Neural cell (in vitro differentiated cells): Measurements from ENCODE around the gene ZFC3H1. TPM values are rescaled to one million over a fixed set of nuclear protein-coding genes. Genes with fewer than 3 reads are reported as not detected.

Experiments used
- H2AFZ ChIP-seq: fragments of 200-600, 300-800 bp; sonication (generic), shearing (Covaris generic); 2 replicates; pipeline ENCODE4 v1.6.0; 2014; ENCODE audit warnings: low read depth, mild to moderate bottlenecking, antibody characterized with exemption, low read length, moderate library complexity
- H3F3A ChIP-seq: fragments of 200-600 bp; shearing (Covaris generic); 2 replicates; pipeline ENCODE4 v1.6.1; 2016; ENCODE audit warnings: mild to moderate bottlenecking, moderate library complexity, mixed read lengths, antibody characterized with exemption, low read length; ENCODE audit not compliant: insufficient read depth, poor library complexity, severe bottlenecking
- H3K27ac ChIP-seq: fragments of 200-600, 300-800 bp; sonication (generic), shearing (Covaris generic); 2 replicates; pipeline ENCODE4 v1.5.1; 2014; ENCODE audit warnings: mild to moderate bottlenecking, low read length, moderate library complexity
- H3K27me3 ChIP-seq: fragments of 300-800, 200-600 bp; sonication (generic), shearing (Covaris generic); 2 replicates; pipeline ENCODE4 v1.6.0; 2014; ENCODE audit warnings: mild to moderate bottlenecking, low read depth, low read length, moderate library complexity; ENCODE audit not compliant: insufficient read depth
- H3K36me3 ChIP-seq: fragments of 300-800, 200-600 bp; sonication (generic), shearing (Covaris generic); 2 replicates; pipeline ENCODE4 v1.5.1; 2014; ENCODE audit warnings: mild to moderate bottlenecking, antibody characterized with exemption, low read length, moderate library complexity; ENCODE audit not compliant: insufficient read depth
- H3K4me2 ChIP-seq: fragments of 300-800, 200-600 bp; sonication (generic), shearing (Covaris generic); 2 replicates; pipeline ENCODE4 v1.6.0; 2014; ENCODE audit warnings: mild to moderate bottlenecking, low read length
- H3K4me3 ChIP-seq: fragments of 300-800, 200-600 bp; sonication (generic), shearing (Covaris generic); 2 replicates; pipeline ENCODE4 v1.5.1; 2014; ENCODE audit warnings: mild to moderate bottlenecking, low read length, moderate library complexity
- H3K79me2 ChIP-seq: fragments of 200-600 bp; shearing (Covaris generic); replicated peaks from 2 replicates; pipeline ENCODE4 v1.6.0; 2014; ENCODE audit warnings: mild to moderate bottlenecking, low read length, moderate library complexity; ENCODE audit not compliant: insufficient read depth
- H3K9ac ChIP-seq: fragments of 300-800, 200-600 bp; sonication (generic), shearing (Covaris generic); 2 replicates; pipeline ENCODE4 v1.6.1; 2016; ENCODE audit warnings: mild to moderate bottlenecking, low read length, mixed read lengths
- H3K9me2 ChIP-seq: fragments of 200-600 bp; shearing (Covaris generic); 2 replicates; pipeline ENCODE4 v1.6.1; 2016; ENCODE audit warnings: mild to moderate bottlenecking, low read length, mixed read lengths; ENCODE audit not compliant: insufficient read depth
- H3K9me3 ChIP-seq: fragments of 200-600, 300-800 bp; sonication (generic), shearing (Covaris generic); 2 replicates; pipeline ENCODE4 v1.6.1; 2016; ENCODE audit warnings: mild to moderate bottlenecking, mixed run types, low read length, moderate library complexity, mixed read lengths
- H4K20me1 ChIP-seq: fragments of 200-600 bp; shearing (Covaris generic); 2 replicates; pipeline ENCODE4 v1.6.1; 2016; ENCODE audit warnings: mild to moderate bottlenecking, mixed run types; ENCODE audit not compliant: insufficient read depth
- CTCF ChIP-seq: fragments of 450-650 bp; IDR thresholded peaks from 2 replicates; pipeline ENCODE4 v1.5.1; 2014; ENCODE audit warnings: antibody characterized with exemption, mild to moderate bottlenecking, moderate library complexity; ENCODE audit not compliant: poor library complexity, severe bottlenecking
- EP300 ChIP-seq: fragments of 450-650 bp; conservative IDR thresholded peaks from 2 replicates; pipeline ENCODE4 v1.6.1; 2014; ENCODE audit warnings: antibody characterized with exemption, mild to moderate bottlenecking, moderate library complexity; ENCODE audit not compliant: poor library complexity, severe bottlenecking
- EZH2 ChIP-seq: fragments of 200-600, 300-800 bp; shearing (Covaris generic), sonication (generic); IDR thresholded peaks from 2 replicates; pipeline ENCODE4 v1.6.1; 2014; ENCODE audit warnings: antibody characterized with exemption, low read length, borderline replicate concordance, mild to moderate bottlenecking; ENCODE audit not compliant: insufficient read depth, poor library complexity, severe bottlenecking
- POLR2AphosphoS5 ChIP-seq: IDR thresholded peaks from 2 replicates; pipeline ENCODE4 v1.6.1; 2012
- RAD21 ChIP-seq: fragments of 450-650 bp; conservative IDR thresholded peaks from 2 replicates; pipeline ENCODE4 v1.6.1; 2014; ENCODE audit warnings: antibody characterized with exemption, mild to moderate bottlenecking, moderate library complexity
- REST ChIP-seq: IDR thresholded peaks from 2 replicates; pipeline ENCODE4 v1.6.1; 2012; ENCODE audit warnings: borderline replicate concordance
- polyA plus RNA-seq: library from polyadenylated mRNA; depleted of rRNA; stranded (reverse); fragments of >200 nt; gene quantifications from 2 replicates; pipeline ENCODE4 v1.2.3, GENCODE V29; 2014

ZFC3H1 gene
- polyA plus RNA-seq, 1 donor from 2014 or later, result 45.5 TPM

GRCh38 chr12:71587012-71587411 lies 76.6 kb downstream of the ZFC3H1 start:
- H3K9me3 ChIP-seq, result no peaks in the 10 kb centered on the region
- no peak overlapping the region for H2AFZ ChIP-seq
- no peak overlapping the region for H3K4me3 ChIP-seq
- no peak for TF ChIP-seq CTCF
- TF ChIP-seq EZH2, result no peak
- TF ChIP-seq POLR2AphosphoS5, result no peak
- H3K27ac ChIP-seq, result no peak overlapping the region
- H3K36me3 ChIP-seq, result no peaks in the 10 kb centered on the region
- H3K9me2 ChIP-seq, result no peaks in the 10 kb centered on the region
- H4K20me1 ChIP-seq, result no peaks in the 10 kb centered on the region
- H3K27me3 ChIP-seq, result no peaks in the 10 kb centered on the region
- no peaks in the 10 kb centered on the region for H3K79me2 ChIP-seq
- no peak overlapping the region for H3K4me2 ChIP-seq
- H3F3A ChIP-seq, result no peaks in the 10 kb centered on the region
- no peak overlapping the region for H3K9ac ChIP-seq

- no peaks in the 10 kb centered on the region for H3K36me3 ChIP-seq
Observed at GRCh38 chr12:71585218-71585617, 78.4 kb downstream of the ZFC3H1 start.

More at GRCh38 chr12:71585218-71585617, 78.4 kb downstream of the ZFC3H1 start:
- no peak overlapping the region for H3K4me2 ChIP-seq
- TF ChIP-seq CTCF, result no peak
- TF ChIP-seq RAD21, result no peak
- no peak for TF ChIP-seq EP300
- TF ChIP-seq REST, result no peak
- no peak overlapping the region for H3K27ac ChIP-seq
- no peaks in the 10 kb centered on the region for H3K27me3 ChIP-seq
- no peak overlapping the region for H3K4me3 ChIP-seq
- H3K9me3 ChIP-seq, result no peaks in the 10 kb centered on the region
- no peaks in the 10 kb centered on the region for H4K20me1 ChIP-seq
- H2AFZ ChIP-seq, result no peak overlapping the region
- H3K9me2 ChIP-seq, result no peaks in the 10 kb centered on the region
- H3K9ac ChIP-seq, result no peak overlapping the region
- H3F3A ChIP-seq, result no peaks in the 10 kb centered on the region
- no peaks in the 10 kb centered on the region for H3K79me2 ChIP-seq
